Tibial nerve (tissue), 4 donors: ENCODE results near the gene ECHDC3. TPM values are rescaled to one million over a fixed set of nuclear protein-coding genes. Genes with fewer than 3 reads are reported as not detected.

Experiments
- DNase-seq, 2 donors: peaks; one replicate each; pipeline ENCODE4 v3.0.0-alpha.2; 2019; ENCODE audit warnings: low spot score in 2 of 2
- H3K27ac ChIP-seq, 4 donors: fragments of 200-600 bp; sonication (generic) in 3 of 4; one replicate each; pipeline ENCODE4 v1.5.1; 2017 to 2019; ENCODE audit warnings: mild to moderate bottlenecking in 1 of 4
- H3K27me3 ChIP-seq, 2 donors: fragments of 200-600 bp; sonication (generic) in 1 of 2; one replicate each; pipeline versions ENCODE4 v1.5.1 to v1.6.0; 2017 to 2019
- H3K36me3 ChIP-seq, 3 donors: fragments of 200-600 bp; sonication (generic); one replicate each; pipeline ENCODE4 v1.5.1; 2018 to 2019
- H3K4me1 ChIP-seq, 4 donors: fragments of 200-600 bp; sonication (generic) in 3 of 4; one replicate each; pipeline ENCODE4 v1.5.1; 2017 to 2019
- H3K4me3 ChIP-seq, 4 donors: fragments of 200-600 bp; sonication (generic) in 3 of 4; one replicate each; pipeline ENCODE4 v1.5.1; 2017 to 2019; ENCODE audit warnings: mild to moderate bottlenecking in 1 of 4, moderate library complexity in 1 of 4
- H3K9me3 ChIP-seq, 4 donors: fragments of 200-600 bp; sonication (generic) in 3 of 4; one replicate each; pipeline ENCODE4 v1.5.1; 2017 to 2019
- EP300 ChIP-seq, 2 donors: sonication (generic); formaldehyde crosslinking; IDR thresholded peaks; one replicate each; pipeline ENCODE4 v1.6.1; 2017; ENCODE audit warnings: antibody characterized with exemption in 2 of 2, mild to moderate bottlenecking in 1 of 2
- POLR2A ChIP-seq, 2 donors: fragments of 450-650 bp; IDR thresholded peaks; one replicate each; pipeline ENCODE4 v1.6.1; 2017; ENCODE audit warnings: antibody characterized with exemption in 2 of 2, mild to moderate bottlenecking in 2 of 2, moderate library complexity in 2 of 2
- WGBS, 2 donors: methylation state at CpG; one replicate each; pipeline ENCODE4 v1.1.5; 2018; 5-methylcytosine and 5-hydroxymethylcytosine counted together
- total RNA-seq, 4 donors: library from RNA; depleted of rRNA; stranded (reverse); fragments of >200 nt; gene quantifications; one replicate each; pipeline ENCODE4 v1.1.0, GENCODE V29; 2016
- TF ChIP-seq, protein P1 (sequence below), 5 experiments: fragments of 200-600 bp in 3 of 5; fragments of 450-650 bp in 2 of 5; sonication (generic) in 3 of 5; IDR thresholded peaks; one replicate each; pipeline ENCODE4 v1.5.1; 2016 to 2019; ENCODE audit warnings: antibody characterized with exemption in 5 of 5, mild to moderate bottlenecking in 3 of 5, moderate library complexity in 2 of 5

The ECHDC3 gene
- total RNA-seq, 4 donors from 2014 or later, result 48.6 to 91.3 (median 66.9) TPM

DNA sequence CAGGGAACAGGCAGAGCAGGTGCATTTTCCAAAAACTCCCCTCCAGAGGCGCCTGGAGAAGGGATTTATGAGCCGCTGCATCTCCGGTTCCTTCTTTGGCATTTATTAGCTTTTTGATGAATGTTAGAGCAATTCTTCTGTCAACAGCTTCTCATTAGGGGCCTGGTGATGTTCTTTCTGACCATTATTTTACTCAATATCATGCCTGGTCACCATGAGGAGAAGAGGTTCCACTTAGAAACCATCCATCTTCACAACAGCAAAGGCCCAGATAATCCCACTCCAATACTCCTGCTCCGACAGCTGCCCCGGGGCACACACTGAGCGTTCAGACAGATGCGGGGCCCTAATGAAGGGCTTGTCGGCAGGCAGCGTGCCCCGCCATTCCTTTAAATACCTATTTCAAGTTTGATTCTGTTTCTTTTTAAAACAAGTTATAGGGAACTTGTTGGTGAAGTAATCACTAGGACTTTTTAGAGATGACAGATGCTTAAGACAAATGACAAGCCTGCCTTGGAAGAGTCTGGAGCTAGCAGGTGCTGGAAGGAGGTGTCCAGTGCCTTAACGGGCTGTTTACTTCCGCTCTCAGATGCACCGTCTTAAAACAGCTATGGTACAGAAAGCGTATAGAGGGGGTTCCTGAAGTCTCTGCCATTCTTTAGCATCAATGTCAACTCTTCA, 31.7 kb downstream of the ECHDC3 start:
- no peak for TF ChIP-seq POLR2A (IDR thresholded peaks at IDR 0.05)
- TF ChIP-seq EP300 (IDR thresholded peaks at IDR 0.05), result no peak
- TF ChIP-seq, protein P1, sequence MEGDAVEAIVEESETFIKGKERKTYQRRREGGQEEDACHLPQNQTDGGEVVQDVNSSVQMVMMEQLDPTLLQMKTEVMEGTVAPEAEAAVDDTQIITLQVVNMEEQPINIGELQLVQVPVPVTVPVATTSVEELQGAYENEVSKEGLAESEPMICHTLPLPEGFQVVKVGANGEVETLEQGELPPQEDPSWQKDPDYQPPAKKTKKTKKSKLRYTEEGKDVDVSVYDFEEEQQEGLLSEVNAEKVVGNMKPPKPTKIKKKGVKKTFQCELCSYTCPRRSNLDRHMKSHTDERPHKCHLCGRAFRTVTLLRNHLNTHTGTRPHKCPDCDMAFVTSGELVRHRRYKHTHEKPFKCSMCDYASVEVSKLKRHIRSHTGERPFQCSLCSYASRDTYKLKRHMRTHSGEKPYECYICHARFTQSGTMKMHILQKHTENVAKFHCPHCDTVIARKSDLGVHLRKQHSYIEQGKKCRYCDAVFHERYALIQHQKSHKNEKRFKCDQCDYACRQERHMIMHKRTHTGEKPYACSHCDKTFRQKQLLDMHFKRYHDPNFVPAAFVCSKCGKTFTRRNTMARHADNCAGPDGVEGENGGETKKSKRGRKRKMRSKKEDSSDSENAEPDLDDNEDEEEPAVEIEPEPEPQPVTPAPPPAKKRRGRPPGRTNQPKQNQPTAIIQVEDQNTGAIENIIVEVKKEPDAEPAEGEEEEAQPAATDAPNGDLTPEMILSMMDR (IDR thresholded peaks at IDR 0.05), result no peak
- Histone ChIP-seq H3K36me3 (no peaks in the 10 kb centered on the region), H3K27ac (no peak overlapping the region), H3K9me3 (no peaks in the 10 kb centered on the region), H3K4me3 (no peak overlapping the region), H3K4me1 (no peaks in the 10 kb centered on the region), H3K27me3 (no peaks in the 10 kb centered on the region)
- DNase-seq, result no peak
- WGBS, 2 donors, result 79 to 83% methylated on average over 14 of the region's 14 CpGs

DNA sequence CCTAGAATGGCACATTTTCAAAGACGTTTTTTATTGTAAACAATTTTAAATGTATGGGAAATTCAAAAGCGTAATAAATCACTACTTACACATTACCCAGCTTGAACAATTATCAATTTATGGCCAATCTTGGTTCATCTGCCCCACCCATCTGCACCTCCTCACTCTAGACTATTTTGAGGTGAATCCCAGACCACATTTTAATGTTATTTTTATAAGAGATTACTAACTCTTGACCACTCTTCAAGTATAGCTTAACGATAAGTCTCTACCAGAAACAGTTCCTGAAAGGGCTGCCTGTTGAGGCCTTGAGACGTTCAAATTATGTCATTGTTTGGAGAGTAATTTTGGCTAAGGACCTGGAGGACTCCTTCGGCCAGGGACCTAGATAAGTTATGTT, 33.2 kb downstream of the ECHDC3 start:
- Histone ChIP-seq H3K4me3 (no peak overlapping the region), H3K4me1 (no peaks in the 10 kb centered on the region), H3K27ac (no peak overlapping the region), H3K27me3 (no peaks in the 10 kb centered on the region), H3K9me3 (no peaks in the 10 kb centered on the region), H3K36me3 (no peaks in the 10 kb centered on the region)
- TF ChIP-seq EP300 (IDR thresholded peaks at IDR 0.05) (no peak), POLR2A (IDR thresholded peaks at IDR 0.05) (no peak)
- TF ChIP-seq, protein P1 (IDR thresholded peaks at IDR 0.05), result no peak
- 37 to 60% methylated on average over 5 of the region's 5 CpGs for WGBS, 2 donors
- no peak for DNase-seq

DNA sequence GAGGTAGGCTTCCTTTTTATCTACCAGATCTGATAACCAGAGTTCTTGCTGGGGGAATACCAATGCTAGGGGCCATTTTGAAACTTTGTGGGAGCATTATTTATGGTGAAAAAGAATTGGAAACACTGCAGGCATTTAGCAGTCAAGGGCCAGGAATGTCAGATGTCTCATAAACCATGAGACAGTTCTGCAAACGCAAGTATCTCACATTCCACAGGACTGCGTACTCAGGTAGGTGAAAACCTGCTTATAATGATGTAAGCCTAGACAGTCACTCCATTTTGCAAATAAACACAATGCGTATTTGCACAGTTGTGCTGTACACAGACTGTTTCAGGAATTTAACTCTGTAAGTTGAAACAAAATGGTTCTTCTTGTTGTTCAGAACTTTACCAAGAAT, 33.9 kb downstream of the ECHDC3 start:
- no peaks in the 10 kb centered on the region for H3K9me3 ChIP-seq
- DNase-seq, result no peak
- H3K4me3 ChIP-seq, result no peak overlapping the region
- H3K27me3 ChIP-seq, result no peaks in the 10 kb centered on the region
- no peak for TF ChIP-seq POLR2A (IDR thresholded peaks at IDR 0.05)
- TF ChIP-seq EP300 (IDR thresholded peaks at IDR 0.05), result no peak
- TF ChIP-seq, protein P1 (IDR thresholded peaks at IDR 0.05), result no peak
- H3K27ac ChIP-seq, result no peak overlapping the region
- H3K4me1 ChIP-seq, result no peaks in the 10 kb centered on the region
- 80 to 93% methylated on average over 3 of the region's 3 CpGs for whole genome bisulfite sequencing, 2 donors
- no peaks in the 10 kb centered on the region for H3K36me3 ChIP-seq

DNA sequence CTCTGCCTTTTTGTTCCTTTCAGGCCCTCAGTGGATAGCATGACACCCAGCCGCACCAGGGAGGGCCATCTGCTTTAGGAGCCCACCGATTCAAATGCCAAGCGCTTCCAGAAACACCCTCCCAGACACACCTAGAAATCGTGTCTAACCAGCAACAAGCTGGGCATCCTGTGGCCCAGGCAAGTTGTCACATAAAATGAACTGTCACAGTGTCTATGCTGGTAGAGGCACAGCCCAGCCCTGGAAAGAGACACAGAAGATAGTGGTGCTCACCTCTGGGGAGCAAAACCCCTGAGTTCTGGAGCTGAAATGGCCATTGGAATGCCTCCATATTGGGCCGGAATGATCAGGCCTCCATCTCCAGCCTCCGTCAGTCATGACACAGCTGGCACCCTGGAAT, 38.9 kb downstream of the ECHDC3 start:
- DNase-seq, result no peak
- no peaks in the 10 kb centered on the region for H3K9me3 ChIP-seq
- H3K4me3 ChIP-seq, result no peak overlapping the region
- WGBS, 2 donors, result 73 to 92% methylated on average over 6 of the region's 6 CpGs
- no peaks in the 10 kb centered on the region for H3K4me1 ChIP-seq
- TF ChIP-seq POLR2A (IDR thresholded peaks at IDR 0.05) (no peak), EP300 (IDR thresholded peaks at IDR 0.05) (no peak)
- TF ChIP-seq, protein P1 (IDR thresholded peaks at IDR 0.05), result no peak
- no peaks in the 10 kb centered on the region for H3K27me3 ChIP-seq
- H3K36me3 ChIP-seq, result no peaks in the 10 kb centered on the region
- no peak overlapping the region for H3K27ac ChIP-seq

DNA sequence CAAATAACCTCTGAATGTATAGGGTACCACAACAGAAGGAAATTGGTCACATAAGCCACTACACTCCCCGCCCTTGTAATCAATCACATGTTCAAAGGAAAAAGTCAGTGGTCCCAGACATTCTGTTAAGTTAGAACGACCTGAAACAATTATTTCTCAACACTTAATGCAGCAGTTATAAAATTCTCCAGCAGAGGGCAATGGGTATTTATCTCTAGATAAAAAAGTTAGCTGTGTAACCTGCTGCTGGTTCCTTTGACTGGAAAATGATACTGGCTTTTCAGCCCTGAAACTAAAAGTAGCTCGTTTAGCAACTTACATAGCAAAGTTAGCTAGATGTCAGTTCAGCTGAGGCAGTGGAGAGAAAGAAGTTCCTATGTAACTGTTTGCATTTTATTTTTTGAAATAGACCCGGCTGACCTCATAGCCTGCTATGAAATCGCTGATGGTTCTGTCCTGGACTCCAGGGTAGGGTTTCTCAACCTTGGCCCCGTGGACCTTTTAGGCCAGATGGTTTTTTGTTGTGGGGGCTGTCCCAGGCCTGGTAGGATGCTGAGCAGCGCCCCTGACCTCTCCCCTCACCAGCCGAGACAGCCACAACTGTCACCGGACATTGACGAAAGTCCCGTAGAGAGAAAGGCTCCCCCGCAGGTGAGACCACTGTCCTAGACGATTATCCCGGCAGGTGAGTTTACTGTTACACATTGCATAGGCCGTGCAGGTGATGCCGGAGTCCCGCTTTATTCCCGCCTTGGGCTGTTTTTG, 40.8 kb downstream of the ECHDC3 start:
- 73 to 74% methylated on average over 15 to 18 of the region's 18 CpGs for WGBS, 2 donors
- peak in 1 of 2 donors; percentile 60 for DNase-seq
- TF ChIP-seq, protein P1 (IDR thresholded peaks at IDR 0.05), result peak; percentile 68 to 84 (median 73)
- TF ChIP-seq POLR2A (IDR thresholded peaks at IDR 0.05), result no peak

More for the DNA sequence above, 40.8 kb downstream of the ECHDC3 start:
- H3K36me3 ChIP-seq, result no peaks in the 10 kb centered on the region
- H3K4me3 ChIP-seq, result no peak overlapping the region
- no peaks in the 10 kb centered on the region for H3K4me1 ChIP-seq
- H3K9me3 ChIP-seq, result no peaks in the 10 kb centered on the region
- H3K27me3 ChIP-seq, result no peaks in the 10 kb centered on the region
- H3K27ac ChIP-seq, result no peak overlapping the region
